ENCODE measurements around the gene JAM3.
"Not testable (repeated sequence)": the region's sequence is repeated elsewhere in the genome, so short reads cannot be mapped to it uniquely, and the experiment has no call there.

JAM3 gene

GRCh38 chr11:134055029-134055428 is 13.8 kb upstream of the JAM3 start:
- DNase-seq = no peak

GRCh38 chr11:134060316-134060715 is 8.6 kb upstream of the JAM3 start:
- DNase-seq = no peak

- peak in 3 of 51 donors; percentile 16 to 40 (median 23) for DNase-seq
Observed at GRCh38 chr11:134062265-134063123, 6.4 kb upstream of the JAM3 start.

- DNase-seq = no peak
Observed at GRCh38 chr11:134063124-134063495, 5.8 kb upstream of the JAM3 start.

- no peak for DNase-seq
Observed at GRCh38 chr11:134063991-134064747, 4.7 kb upstream of the JAM3 start.

- no peak for DNase-seq
Observed at GRCh38 chr11:134065381-134065780, 3.5 kb upstream of the JAM3 start.

- DNase-seq = no peak
Observed at GRCh38 chr11:134066943-134067885, 1.7 kb upstream of the JAM3 start.

- DNase-seq = peak in 19 of 51 donors; percentile 10 to 72 (median 27)
Observed at GRCh38 chr11:134069426-134070341, 812 bp downstream of the JAM3 start.

- peak in 22 of 51 donors; percentile 5 to 81 (median 38) for DNase-seq
Observed at GRCh38 chr11:134070342-134070845, 1.5 kb downstream of the JAM3 start.

- DNase-seq = no peak
Observed at GRCh38 chr11:134071306-134071705, 2.4 kb downstream of the JAM3 start.

- DNase-seq = no peak
Observed at GRCh38 chr11:134071766-134072402, 3.0 kb downstream of the JAM3 start.

GRCh38 chr11:134072844-134073243 is 4.0 kb downstream of the JAM3 start:
- DNase-seq = no peak

GRCh38 chr11:134074346-134074745 is 5.5 kb downstream of the JAM3 start:
- DNase-seq = no peak

- no peak for DNase-seq
Observed at GRCh38 chr11:134074766-134075165, 5.9 kb downstream of the JAM3 start.

GRCh38 chr11:134079317-134079716 is 10.4 kb downstream of the JAM3 start:
- DNase-seq = no peak

GRCh38 chr11:134081258-134081657 is 12.4 kb downstream of the JAM3 start:
- not testable (repeated sequence) for DNase-seq

- no peak for DNase-seq
Observed at GRCh38 chr11:134082990-134083389, 14.1 kb downstream of the JAM3 start.

- no peak for DNase-seq
Observed at GRCh38 chr11:134086376-134086775, 17.5 kb downstream of the JAM3 start.

- DNase-seq = not testable (repeated sequence)
Observed at GRCh38 chr11:134092006-134092405, 23.1 kb downstream of the JAM3 start.

- DNase-seq = no peak
Observed at GRCh38 chr11:134097166-134097565, 28.3 kb downstream of the JAM3 start.

Measured in hypothalamus (tissue), 51 donors.